Neural cell (in vitro differentiated cells): ENCODE results near the gene SAG. TPM values are rescaled to one million over a fixed set of nuclear protein-coding genes. Genes with fewer than 3 reads are reported as not detected.

Experiments
- H2AFZ ChIP-seq: fragments of 200-600, 300-800 bp; sonication (generic), shearing (Covaris generic); 2 replicates; pipeline ENCODE4 v1.6.0; 2014; ENCODE audit warnings: low read depth, mild to moderate bottlenecking, antibody characterized with exemption, low read length, moderate library complexity
- H3F3A ChIP-seq: fragments of 200-600 bp; shearing (Covaris generic); 2 replicates; pipeline ENCODE4 v1.6.1; 2016; ENCODE audit warnings: mild to moderate bottlenecking, moderate library complexity, mixed read lengths, antibody characterized with exemption, low read length; ENCODE audit not compliant: insufficient read depth, poor library complexity, severe bottlenecking
- H3K27ac ChIP-seq: fragments of 200-600, 300-800 bp; sonication (generic), shearing (Covaris generic); 2 replicates; pipeline ENCODE4 v1.5.1; 2014; ENCODE audit warnings: mild to moderate bottlenecking, low read length, moderate library complexity
- H3K27me3 ChIP-seq: fragments of 300-800, 200-600 bp; sonication (generic), shearing (Covaris generic); 2 replicates; pipeline ENCODE4 v1.6.0; 2014; ENCODE audit warnings: mild to moderate bottlenecking, low read depth, low read length, moderate library complexity; ENCODE audit not compliant: insufficient read depth
- H3K36me3 ChIP-seq: fragments of 300-800, 200-600 bp; sonication (generic), shearing (Covaris generic); 2 replicates; pipeline ENCODE4 v1.5.1; 2014; ENCODE audit warnings: mild to moderate bottlenecking, antibody characterized with exemption, low read length, moderate library complexity; ENCODE audit not compliant: insufficient read depth
- H3K4me2 ChIP-seq: fragments of 300-800, 200-600 bp; sonication (generic), shearing (Covaris generic); 2 replicates; pipeline ENCODE4 v1.6.0; 2014; ENCODE audit warnings: mild to moderate bottlenecking, low read length
- H3K4me3 ChIP-seq: fragments of 300-800, 200-600 bp; sonication (generic), shearing (Covaris generic); 2 replicates; pipeline ENCODE4 v1.5.1; 2014; ENCODE audit warnings: mild to moderate bottlenecking, low read length, moderate library complexity
- H3K79me2 ChIP-seq: fragments of 200-600 bp; shearing (Covaris generic); replicated peaks from 2 replicates; pipeline ENCODE4 v1.6.0; 2014; ENCODE audit warnings: mild to moderate bottlenecking, low read length, moderate library complexity; ENCODE audit not compliant: insufficient read depth
- H3K9ac ChIP-seq: fragments of 300-800, 200-600 bp; sonication (generic), shearing (Covaris generic); 2 replicates; pipeline ENCODE4 v1.6.1; 2016; ENCODE audit warnings: mild to moderate bottlenecking, low read length, mixed read lengths
- H3K9me2 ChIP-seq: fragments of 200-600 bp; shearing (Covaris generic); 2 replicates; pipeline ENCODE4 v1.6.1; 2016; ENCODE audit warnings: mild to moderate bottlenecking, low read length, mixed read lengths; ENCODE audit not compliant: insufficient read depth
- H3K9me3 ChIP-seq: fragments of 200-600, 300-800 bp; sonication (generic), shearing (Covaris generic); 2 replicates; pipeline ENCODE4 v1.6.1; 2016; ENCODE audit warnings: mild to moderate bottlenecking, mixed run types, low read length, moderate library complexity, mixed read lengths
- H4K20me1 ChIP-seq: fragments of 200-600 bp; shearing (Covaris generic); 2 replicates; pipeline ENCODE4 v1.6.1; 2016; ENCODE audit warnings: mild to moderate bottlenecking, mixed run types; ENCODE audit not compliant: insufficient read depth
- POLR2AphosphoS5 ChIP-seq: IDR thresholded peaks from 2 replicates; pipeline ENCODE4 v1.6.1; 2012
- RAD21 ChIP-seq: fragments of 450-650 bp; conservative IDR thresholded peaks from 2 replicates; pipeline ENCODE4 v1.6.1; 2014; ENCODE audit warnings: antibody characterized with exemption, mild to moderate bottlenecking, moderate library complexity
- SMC3 ChIP-seq: fragments of 450-650 bp; conservative IDR thresholded peaks from 2 replicates; pipeline ENCODE4 v1.6.1; 2014; ENCODE audit warnings: antibody characterized with exemption, mild to moderate bottlenecking, moderate library complexity; ENCODE audit not compliant: poor library complexity
- TAF1 ChIP-seq: IDR thresholded peaks from 2 replicates; pipeline ENCODE4 v1.6.1; 2012; ENCODE audit warnings: low read depth
- polyA plus RNA-seq: library from polyadenylated mRNA; depleted of rRNA; stranded (reverse); fragments of >200 nt; gene quantifications from 2 replicates; pipeline ENCODE4 v1.2.3, GENCODE V29; 2014
- TF ChIP-seq, protein P1 (sequence below): IDR thresholded peaks from 2 replicates; pipeline ENCODE4 v1.6.1; 2012; ENCODE audit warnings: borderline replicate concordance
- TF ChIP-seq, protein P2 (sequence below): fragments of 450-650 bp; IDR thresholded peaks from 2 replicates; pipeline ENCODE4 v1.5.1; 2014; ENCODE audit warnings: antibody characterized with exemption, mild to moderate bottlenecking, moderate library complexity; ENCODE audit not compliant: poor library complexity, severe bottlenecking

SAG gene
- polyA plus RNA-seq, 1 donor from 2014 or later: not detected

DNA sequence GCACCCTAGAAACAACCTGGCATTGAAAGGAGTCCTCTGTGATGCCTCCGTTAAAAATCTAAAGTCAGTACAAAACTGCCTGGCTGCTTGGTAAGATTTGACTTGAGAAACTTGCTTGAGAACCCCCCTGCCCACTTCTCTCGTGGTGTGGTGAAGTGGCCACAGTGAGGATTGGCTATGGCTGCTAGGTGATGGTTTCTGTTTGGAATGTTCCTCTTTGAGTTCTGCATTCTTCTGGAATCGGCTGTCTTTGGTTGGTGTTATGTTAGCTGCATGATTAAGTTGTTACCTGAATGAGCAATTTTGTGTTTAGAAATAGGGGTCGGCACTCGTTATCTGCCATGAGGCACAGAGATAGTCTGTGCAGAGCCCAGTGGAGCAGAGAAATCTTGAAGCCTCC, 21.7 kb upstream of the SAG start:
- H3K4me2 ChIP-seq: no peak overlapping the region

DNA sequence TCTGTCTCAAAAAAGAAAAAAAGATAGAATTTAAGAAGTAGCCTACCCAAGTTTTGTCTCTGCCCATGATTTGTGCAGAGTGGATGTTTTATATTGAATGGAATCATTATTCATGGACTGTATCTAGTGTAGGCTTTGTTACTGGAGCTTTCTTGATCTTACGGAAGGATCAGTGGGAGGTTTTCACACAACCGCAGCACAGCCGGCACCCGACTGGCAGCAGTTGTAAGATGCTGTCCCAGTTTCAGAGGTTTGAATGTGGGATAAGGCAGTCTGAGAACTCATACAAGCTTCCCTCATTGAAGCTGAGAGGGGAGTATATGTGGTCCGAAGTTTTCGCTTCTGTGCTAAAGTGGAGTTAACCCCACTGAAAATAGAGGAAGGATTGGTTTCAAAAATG, 19.7 kb upstream of the SAG start:
- TF ChIP-seq, protein P1, sequence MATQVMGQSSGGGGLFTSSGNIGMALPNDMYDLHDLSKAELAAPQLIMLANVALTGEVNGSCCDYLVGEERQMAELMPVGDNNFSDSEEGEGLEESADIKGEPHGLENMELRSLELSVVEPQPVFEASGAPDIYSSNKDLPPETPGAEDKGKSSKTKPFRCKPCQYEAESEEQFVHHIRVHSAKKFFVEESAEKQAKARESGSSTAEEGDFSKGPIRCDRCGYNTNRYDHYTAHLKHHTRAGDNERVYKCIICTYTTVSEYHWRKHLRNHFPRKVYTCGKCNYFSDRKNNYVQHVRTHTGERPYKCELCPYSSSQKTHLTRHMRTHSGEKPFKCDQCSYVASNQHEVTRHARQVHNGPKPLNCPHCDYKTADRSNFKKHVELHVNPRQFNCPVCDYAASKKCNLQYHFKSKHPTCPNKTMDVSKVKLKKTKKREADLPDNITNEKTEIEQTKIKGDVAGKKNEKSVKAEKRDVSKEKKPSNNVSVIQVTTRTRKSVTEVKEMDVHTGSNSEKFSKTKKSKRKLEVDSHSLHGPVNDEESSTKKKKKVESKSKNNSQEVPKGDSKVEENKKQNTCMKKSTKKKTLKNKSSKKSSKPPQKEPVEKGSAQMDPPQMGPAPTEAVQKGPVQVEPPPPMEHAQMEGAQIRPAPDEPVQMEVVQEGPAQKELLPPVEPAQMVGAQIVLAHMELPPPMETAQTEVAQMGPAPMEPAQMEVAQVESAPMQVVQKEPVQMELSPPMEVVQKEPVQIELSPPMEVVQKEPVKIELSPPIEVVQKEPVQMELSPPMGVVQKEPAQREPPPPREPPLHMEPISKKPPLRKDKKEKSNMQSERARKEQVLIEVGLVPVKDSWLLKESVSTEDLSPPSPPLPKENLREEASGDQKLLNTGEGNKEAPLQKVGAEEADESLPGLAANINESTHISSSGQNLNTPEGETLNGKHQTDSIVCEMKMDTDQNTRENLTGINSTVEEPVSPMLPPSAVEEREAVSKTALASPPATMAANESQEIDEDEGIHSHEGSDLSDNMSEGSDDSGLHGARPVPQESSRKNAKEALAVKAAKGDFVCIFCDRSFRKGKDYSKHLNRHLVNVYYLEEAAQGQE: no peak
- TF ChIP-seq RAD21: no peak
- Histone ChIP-seq H3K9me3 (no peaks in the 10 kb centered on the region), H3K4me2 (no peak overlapping the region), H4K20me1 (no peaks in the 10 kb centered on the region), H3K27me3 (no peaks in the 10 kb centered on the region), H3K36me3 (peaks cover 13% of the 10 kb centered on the region), H2AFZ (no peak overlapping the region), H3K9ac (no peak overlapping the region), H3K4me3 (no peak overlapping the region), H3K27ac (no peak overlapping the region), H3K79me2 (no peaks in the 10 kb centered on the region), H3K9me2 (no peaks in the 10 kb centered on the region), H3F3A (no peaks in the 10 kb centered on the region)

More for the DNA sequence above, 21.7 kb upstream of the SAG start:
- no peaks in the 10 kb centered on the region for H4K20me1 ChIP-seq
- H3K9me3 ChIP-seq: no peaks in the 10 kb centered on the region
- no peak overlapping the region for H3K27ac ChIP-seq
- H3K9me2 ChIP-seq: no peaks in the 10 kb centered on the region
- no peaks in the 10 kb centered on the region for H3F3A ChIP-seq
- H3K4me3 ChIP-seq: no peak overlapping the region
- TF ChIP-seq RAD21 (no peak), TAF1 (no peak), SMC3 (no peak), POLR2AphosphoS5 (no peak)
- TF ChIP-seq, protein P1: no peak
- TF ChIP-seq, protein P2, sequence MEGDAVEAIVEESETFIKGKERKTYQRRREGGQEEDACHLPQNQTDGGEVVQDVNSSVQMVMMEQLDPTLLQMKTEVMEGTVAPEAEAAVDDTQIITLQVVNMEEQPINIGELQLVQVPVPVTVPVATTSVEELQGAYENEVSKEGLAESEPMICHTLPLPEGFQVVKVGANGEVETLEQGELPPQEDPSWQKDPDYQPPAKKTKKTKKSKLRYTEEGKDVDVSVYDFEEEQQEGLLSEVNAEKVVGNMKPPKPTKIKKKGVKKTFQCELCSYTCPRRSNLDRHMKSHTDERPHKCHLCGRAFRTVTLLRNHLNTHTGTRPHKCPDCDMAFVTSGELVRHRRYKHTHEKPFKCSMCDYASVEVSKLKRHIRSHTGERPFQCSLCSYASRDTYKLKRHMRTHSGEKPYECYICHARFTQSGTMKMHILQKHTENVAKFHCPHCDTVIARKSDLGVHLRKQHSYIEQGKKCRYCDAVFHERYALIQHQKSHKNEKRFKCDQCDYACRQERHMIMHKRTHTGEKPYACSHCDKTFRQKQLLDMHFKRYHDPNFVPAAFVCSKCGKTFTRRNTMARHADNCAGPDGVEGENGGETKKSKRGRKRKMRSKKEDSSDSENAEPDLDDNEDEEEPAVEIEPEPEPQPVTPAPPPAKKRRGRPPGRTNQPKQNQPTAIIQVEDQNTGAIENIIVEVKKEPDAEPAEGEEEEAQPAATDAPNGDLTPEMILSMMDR: no peak
- H3K9ac ChIP-seq: no peak overlapping the region
- peaks cover 15% of the 10 kb centered on the region for H3K36me3 ChIP-seq
- H2AFZ ChIP-seq: no peak overlapping the region
- H3K27me3 ChIP-seq: no peaks in the 10 kb centered on the region
- no peaks in the 10 kb centered on the region for H3K79me2 ChIP-seq
